LHCN-M2 (cell line): ENCODE results near the gene SLC9C1. TPM values are rescaled to one million over a fixed set of nuclear protein-coding genes. Genes with fewer than 3 reads are reported as not detected.
A peak's percentile ranks its signal among the peaks of the same experiment; 100 is the strongest.

Experiments used
- DNase-seq: peaks from one replicate; pipeline ENCODE4 v3.0.0-alpha.2; 2012; ENCODE audit warnings: low read depth
- total RNA-seq: library from RNA; depleted of rRNA; stranded (reverse); fragments of >200 nt; gene quantifications from 2 replicates; pipeline ENCODE4 v1.2.3, GENCODE V29; 2014

Gene SLC9C1
- total RNA-seq, 1 experiment from 2014 or later = not detected

DNA sequence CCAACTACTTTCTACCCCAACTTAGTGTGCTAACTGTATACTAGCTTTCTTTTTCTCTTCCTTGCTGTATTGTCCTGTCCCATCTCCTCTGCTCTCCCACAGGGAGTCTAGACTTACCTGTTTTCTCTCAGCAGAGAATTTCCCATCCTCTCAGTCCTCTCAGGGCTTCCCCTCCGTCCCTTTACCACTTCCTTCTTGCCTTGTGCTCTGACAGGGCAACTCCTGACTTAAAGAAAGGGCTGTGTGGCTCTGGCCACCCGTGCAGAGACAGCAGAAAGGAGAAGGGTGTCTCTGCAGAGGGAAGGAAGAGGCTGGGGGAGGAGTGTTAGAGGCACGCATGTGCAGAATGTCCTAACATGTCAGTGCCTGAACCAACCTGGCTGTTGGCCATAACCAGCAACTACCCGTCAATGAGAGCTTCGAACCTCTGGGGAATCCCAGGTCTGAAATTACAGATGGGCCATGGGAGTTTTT, 161.0 kb downstream of the SLC9C1 start, which contains the start of gene GCSAM:
Gene GCSAM, minus strand, starts transcription at position 274 of the 474 bp plus-strand sequence. Its CDS starts 128 bp downstream, at position 146.
- no peak for DNase-seq

DNA sequence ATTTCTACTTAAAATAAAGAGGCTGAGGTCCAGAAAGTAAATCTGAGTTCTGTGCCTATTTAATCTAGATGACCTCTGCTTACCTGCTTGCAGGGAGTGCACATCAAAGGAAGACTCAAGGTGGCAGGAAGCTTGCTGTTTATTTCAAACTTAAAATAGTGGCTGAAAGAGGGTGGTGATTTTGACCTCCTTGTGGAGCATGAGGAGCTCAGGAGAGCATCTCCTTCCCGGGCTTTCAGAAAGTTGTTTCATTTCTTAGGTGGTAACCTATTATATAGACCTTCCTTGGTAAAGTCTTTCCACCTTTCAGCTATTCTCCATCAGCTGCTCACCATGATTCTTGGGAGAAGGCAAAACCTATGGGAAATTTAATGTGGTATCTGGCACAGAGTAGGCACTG, 161.5 kb downstream of the SLC9C1 start:
- no peak for DNase-seq

DNA sequence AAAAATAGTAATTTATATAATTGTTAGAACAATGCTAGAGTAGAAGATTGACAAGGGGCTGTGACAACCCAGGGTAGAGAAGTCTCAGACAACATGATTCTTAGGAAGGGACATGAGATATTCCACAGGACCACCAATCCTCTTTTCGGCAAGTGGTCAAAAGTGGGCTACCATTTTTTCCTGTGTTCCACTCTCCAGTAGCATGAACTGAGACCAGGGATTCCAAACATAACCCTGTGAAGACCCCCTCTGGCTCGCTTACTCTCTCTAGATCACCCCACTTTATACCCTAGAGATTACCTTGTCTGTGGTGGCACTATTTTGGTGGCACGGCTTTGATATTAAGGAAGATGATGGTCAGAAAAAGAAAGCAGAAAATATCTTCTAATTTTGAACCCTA, 161.9 kb downstream of the SLC9C1 start:
- DNase-seq = no peak

DNA sequence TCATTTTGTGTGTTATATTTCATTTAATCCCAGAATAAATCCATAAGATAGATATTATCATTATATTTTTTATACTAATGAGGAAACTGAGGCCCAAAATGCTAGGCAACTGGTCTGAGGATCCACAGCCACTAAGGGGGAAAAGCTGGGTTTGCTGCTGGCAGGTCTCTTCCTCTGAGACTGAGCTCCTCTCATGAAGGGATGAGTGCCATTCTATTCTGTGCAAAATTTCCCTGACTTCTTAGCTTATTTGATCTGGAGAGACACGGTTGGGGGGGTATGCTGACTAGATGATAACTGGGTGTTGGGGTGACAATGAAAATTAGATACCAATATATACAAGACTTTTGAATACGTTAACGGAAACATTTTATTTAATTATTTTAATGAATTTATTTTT, 162.9 kb downstream of the SLC9C1 start:
- DNase-seq = no peak

DNA sequence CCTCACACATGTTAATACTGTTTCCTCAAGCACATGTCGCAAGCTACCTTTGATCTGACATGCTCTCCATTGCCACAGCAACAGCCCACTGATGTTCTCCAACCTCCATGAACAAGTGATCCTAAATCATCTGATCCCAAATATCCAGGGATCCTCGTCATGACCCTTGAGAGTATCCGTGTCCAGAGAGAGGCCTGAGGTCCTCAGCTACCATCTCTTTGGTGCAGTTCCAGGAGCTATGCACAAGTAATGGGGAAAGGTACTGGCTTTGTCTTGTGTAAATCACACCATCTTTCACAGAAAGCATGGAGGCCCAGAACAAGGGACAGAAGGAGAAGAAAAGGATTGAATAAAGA, 163.4 kb downstream of the SLC9C1 start:
- DNase-seq = no peak

DNA sequence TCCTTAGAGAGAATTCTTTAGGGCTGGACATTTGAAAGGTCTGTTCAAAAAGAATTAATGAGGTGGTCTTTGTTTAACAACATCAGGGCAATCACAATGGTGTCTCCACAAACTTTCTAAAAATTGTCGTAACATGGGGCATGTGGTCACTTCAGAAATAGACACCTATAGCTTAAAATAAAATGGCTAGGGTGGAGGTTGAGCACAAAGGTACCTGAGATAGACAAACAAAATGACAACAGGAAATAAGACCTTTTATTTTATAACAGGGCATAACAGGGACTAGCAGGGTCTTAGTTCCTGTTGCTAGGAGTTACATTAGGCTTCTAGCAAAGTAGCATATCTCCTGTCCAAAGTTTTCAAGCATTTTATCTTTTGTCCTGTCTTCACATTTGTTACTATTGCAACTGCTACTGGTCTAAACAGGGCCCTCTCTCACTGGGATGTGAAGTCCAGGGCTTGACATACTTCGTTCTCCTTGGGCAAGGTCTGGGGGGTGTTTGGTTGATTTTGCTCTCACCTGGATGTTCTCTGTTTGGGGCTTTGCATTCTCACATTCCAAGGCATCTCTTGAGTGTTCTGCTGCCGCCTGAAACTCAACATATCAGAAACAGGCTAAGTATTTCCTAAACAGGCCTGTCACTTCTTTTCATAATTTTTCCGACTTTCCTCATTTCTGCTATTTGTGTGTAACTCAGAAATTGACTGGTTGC, 163.9 kb downstream of the SLC9C1 start:
- DNase-seq = no peak

DNA sequence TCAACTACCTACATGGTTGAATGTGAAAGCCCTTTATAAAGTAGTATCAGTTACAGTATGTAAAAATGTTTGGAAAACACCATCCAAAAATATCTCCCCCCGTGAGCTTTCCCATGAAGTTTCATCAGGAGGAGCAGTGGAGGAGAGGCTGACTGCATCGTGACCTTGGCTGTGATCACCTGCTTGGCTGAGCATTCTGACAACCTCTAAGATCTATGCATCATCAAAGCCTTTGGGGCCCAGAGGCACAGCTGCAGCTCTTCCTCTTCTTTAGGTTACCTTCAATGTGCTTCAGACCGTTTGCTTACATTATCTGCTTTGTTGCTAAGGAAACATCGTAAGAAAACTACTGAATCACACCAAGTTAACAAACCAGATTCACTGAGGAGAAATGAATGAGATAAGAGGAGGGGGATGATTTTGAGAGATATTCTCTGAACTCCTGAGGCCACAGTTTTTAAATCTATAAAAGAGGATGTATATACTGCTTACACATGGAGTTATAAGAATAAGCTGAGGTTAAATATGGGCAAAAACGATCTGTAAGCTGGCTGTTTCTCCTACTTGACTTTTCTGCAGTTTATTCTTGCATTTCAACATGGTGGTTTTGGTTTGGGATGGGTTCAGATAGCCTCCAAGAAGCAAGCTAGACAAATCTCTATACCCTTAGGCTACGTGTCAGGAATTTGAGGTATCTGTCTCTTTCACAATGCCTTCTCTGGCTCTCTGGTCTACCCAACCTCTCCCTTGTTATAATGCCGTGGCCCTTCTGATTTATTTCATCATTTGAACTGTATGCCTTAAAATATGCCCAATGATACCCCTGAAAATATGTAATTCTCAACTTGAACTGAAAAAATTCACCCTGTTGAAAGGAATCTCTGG, 164.9 kb downstream of the SLC9C1 start:
- DNase-seq = peak; percentile 5

DNA sequence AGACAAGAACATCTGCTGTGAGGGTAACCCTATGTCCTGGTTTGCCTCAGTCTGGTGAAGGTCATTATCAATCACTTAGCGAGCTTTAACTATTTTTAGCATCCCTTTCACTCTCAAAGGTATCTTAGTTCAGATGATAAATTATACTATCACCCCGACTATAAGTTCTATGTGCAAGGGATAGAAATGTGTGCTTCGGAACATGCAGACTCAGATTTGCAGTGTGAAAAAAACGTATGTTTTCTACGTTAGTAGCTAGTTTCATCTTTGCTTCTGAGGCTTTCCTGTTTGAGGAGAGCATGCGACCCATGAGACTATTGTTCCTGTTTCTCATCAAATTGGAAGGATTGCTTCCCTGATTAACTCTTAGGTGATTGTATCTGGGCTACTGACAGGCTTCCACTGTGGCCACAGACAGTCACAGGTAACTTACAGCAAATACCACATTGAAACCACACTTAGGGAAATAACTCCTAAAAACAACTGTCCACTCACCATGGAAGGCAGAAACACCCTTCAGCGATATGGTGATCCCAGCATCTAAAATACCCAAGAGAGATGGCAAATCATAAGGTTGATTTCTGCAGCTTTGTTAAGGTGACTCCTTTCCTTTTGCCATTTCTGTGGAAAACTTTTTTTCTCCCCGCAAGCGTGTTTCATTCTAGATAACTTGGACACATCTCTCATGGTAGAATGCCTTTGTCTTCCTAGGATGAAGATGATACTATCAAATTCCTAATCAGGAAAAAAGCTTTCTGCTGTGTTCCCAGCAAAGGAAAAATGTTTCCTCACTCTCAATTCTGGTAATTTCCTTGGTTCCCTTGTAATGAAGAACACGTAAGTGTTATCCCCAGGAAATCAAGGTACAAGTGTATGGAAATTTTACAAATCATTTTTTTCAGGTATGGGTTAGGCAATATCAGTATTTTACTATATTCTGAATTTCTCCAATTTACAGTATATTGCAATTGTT, 166.2 kb downstream of the SLC9C1 start:
- DNase-seq = no peak

DNA sequence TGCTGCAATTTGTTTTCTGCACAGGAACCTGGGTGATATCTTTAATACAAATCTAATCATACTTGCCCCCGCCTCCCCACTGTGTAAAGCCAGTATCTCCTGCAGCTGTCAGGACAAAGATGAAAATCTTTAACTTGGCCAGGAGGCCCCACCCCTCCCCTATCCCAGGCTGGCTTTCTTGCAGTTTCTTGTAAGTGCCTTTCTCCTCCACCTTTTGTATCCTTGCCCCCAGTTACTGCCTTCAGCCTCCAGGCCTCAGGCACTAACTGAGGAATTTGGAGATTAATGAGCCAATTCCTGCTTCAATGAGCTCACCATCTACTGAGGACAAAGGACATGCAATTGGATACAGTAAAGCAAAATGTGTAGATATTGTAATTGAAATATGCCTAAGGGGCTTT, 167.5 kb downstream of the SLC9C1 start:
- DNase-seq = no peak

DNA sequence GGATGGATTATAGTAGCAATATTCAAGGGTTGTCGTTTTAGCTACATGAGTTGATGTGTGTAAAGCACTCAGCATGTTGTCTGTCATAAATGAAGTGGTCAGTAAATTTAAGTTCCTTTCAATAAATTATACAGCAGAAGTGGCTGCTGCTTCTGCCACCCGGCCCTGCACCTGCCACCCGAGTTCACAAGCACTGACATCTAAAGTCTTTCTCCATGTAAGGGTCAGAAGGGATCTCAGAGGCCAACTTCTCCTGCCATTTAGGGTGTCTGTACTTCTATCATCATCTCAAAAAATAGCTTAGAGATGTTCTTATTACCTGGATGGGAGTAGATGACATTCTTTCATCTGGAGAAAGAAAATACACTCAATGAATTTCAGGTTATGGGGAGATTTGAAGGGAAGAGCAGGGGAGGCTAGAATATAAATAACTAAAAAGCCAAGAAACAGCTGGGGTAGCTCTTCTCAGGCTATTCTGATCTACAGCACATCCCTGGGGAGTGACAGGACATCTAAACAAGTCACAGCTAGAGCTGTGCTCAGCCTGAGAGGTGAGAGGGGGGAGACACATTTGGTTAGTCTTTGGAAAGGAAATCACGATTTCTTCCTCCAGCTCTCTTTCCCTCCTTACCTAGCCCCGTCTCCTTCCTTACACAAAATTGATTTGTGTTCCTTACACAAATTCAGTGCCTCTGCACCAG, 169.0 kb downstream of the SLC9C1 start:
- no peak for DNase-seq

DNA sequence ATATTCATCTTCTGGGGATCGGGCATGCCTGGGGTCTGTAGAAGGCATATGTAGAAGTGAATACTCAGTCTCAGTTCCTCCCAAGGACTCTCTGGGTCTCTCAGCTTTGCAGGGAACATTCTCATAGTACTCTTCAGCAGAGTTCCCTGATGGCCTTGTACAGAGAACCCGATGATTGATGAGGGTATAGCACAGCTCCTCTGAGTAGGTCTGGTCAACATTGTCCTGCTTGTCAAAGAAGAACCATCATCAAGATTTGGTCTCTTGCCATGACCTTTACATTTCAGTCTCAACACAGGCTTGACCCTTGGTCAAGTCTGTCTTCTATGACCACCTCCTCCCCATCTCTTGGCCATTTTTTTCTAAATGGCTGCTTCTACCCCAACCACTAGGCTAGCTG, 170.5 kb downstream of the SLC9C1 start:
- DNase-seq = no peak

DNA sequence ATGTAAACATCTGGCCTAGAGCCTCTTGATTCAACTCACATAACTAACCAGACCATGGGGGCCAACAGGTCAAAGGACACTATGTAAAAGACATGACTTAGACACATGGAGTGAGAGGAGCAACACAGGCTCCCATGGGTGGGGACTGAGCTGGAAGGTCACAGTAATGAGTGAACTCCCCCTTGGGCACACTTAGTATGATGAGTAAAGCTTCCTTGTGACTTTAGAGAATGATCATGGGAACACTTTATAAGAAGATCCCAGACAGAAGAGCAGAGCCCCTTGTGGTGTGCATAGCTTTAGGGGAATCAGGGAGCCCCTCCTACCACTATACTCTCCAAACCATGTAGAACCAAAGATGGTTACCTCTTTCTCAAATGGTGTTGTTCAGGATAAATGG, 171.1 kb downstream of the SLC9C1 start:
- DNase-seq = no peak

DNA sequence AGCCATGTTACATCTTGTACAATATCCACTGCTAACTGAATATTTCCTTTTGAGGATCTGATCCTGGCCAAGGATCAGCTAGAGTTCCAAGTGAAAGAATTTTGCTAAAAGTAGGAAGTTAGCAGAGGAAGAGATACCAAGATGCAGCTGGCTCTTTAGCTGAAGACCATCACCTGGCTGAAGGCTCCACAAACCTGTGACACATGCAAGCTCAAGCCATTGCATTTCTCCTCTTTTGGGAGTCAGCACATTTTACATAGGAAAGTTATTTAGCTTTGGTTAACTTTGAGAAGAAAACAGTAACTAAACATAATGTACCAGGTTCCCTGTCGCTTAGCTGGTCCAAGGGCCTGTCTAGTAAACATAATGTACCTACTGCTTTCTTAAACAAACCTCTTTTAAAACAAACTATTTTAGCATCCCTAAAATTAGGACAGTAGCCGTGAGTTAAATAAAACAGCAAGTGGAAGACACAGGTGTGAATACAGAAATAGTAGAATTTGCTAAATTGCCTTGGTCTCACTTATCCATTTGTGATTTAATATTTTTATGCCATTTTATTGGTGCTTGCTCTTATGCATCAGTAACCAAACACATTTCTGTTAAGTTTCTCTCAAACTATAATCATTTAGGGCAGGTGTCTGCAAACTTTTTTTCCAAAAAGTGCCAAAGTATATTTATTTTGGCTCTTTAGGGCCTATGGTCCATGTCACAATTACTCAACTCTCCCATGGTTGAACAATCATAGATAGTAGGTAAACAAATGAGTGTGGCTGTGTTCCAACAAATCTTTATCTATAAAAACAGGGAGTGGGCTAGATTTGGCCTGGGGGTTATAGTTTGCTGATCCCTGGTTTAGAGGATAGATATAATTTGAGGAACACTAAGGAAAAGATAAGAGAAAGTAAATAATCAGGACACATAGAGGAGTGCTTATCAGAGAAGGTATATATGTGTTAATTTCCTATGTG, 172.2 kb downstream of the SLC9C1 start:
- DNase-seq = no peak

DNA sequence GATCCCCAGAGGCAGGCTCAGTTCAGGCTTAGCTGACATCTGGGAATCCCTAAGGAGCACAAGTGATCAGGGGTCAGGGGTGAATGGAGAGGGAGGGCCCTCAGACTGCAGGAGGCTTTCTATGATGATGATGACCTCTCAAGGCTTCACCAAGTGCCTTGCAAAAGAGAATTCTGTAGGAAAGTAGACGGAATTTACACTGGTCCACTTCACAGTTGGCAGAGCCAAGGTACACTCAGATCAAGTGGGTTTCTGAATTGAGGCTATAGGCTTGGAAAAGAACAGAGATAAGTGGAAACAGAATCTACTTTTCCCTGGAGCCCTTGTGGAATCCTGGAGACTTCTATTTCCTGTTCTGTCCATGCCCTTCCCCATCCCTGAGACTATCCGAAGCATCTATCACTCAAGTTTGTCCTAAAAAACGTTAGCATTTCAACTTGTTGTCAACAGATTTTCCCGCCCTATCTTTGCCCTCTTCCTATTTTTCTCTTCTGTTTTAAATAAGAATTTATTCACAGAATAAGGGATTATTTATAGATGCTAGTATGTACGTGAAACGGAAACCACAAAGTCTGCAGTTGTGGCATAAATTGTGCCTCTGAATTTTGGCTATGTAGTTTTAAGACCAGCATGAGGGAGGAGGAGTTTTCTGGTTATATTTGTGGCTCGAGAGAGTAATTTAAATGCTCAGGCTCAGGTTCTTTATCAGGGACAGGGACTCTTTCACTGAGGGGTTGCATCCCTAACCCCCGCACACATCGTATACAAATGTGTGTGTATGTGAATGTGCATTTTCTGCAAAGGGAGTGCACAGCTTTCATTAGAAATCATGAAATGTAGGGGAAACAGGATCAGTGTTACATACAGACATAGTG, 173.8 kb downstream of the SLC9C1 start:
- DNase-seq = no peak

DNA sequence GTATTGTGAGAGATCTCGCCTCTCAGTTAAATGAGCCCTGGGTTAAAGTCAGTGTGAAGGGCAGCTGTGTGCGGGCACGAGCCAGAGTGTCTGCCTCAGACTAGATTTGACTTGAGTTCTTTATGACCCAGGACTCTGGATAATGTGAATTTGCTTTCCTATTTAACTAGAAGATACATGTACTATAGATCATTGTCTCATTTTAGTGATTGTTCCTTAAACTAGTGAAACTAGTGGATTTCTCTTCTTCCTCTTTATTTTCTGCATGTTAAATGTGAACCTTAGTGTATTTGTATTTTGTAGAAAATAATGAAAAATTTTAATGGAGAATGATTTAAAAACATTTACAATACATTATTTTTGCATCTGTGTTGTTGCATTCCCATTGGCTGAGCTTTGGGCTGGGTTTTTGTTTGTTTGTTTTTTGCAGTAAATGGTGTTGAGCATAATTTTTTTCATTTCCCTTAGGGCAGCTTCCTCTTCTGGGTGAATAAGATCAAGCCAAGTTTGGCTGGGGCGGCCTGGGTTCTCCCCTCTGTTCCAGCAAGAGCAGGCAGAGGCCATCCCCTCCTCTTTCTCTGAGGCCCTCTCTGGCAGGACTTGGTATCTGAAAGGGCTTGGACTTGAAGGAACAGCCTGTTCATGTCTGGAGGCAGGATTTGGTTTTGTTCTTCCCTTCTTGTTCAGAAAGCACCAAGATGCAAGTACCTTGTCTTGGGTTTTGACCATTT, 176.0 kb downstream of the SLC9C1 start:
- no peak for DNase-seq

DNA sequence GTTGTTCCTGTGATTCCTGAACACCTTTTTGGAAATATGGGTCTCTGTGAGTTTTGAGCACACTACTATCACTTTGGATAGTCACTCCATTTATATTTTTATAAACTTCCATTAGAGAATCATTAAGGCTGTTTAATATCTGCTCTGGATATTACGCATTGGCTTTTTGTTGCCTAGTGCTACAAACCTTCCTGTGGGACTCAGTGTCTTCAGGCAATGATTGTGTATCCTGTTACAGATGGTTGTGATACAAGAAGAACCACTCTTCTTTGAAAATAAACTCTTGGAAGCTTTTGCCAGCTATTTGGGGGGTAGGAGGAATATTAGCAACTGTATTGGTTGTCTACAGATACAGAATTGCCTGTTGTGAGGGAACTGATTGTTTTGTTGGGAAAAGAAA, 176.6 kb downstream of the SLC9C1 start:
- no peak for DNase-seq

DNA sequence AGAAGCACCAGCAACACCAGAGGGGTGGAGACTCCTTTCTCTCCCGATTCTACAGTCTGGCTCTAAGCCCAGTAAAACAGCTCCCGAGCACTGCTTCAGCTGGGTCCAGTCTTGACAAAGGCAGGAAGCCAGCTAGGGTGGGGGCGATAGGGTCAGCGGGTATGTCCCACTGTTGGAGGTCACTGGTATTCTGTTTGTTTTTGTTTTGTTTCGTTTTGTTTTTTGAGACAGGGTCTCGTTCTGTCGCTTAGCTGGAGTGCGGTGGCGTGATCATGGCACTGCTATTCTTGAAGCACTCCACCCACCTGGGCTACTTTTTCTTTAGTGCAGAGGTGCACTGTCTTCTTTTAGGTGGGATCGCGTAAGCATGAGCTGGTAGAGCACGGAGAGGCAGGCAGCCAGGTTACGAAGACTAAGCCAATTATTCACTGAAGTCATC, 177.2 kb downstream of the SLC9C1 start:
- no peak for DNase-seq

DNA sequence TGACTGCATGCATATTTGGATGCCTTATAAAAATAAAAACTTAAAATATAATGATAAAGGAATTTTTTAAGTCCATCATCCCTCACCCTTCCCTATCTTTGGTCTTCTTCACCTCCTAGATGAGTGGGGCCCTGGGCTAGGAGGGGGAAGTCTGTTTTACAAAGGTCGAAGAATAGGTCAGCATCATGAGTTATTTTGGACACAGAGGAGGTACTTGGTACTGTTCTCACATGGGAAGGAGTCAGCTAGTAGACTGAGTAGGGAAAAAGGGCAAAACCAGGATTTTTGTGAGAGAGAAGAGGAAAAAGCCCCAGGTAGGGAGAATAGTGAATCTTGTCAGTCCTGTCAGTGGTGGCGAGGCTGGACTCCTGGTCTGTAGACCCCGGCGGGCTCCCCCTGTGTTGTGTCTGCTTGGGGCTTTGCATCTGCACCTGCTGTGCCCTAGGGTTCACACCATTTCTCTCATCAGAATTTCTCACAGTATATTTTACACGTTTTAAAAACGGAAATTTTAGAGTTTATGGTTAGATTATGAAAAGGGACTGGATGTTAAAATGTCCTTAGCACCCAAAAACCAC, 178.1 kb downstream of the SLC9C1 start:
- DNase-seq = no peak
